Coronary artery (tissue), 2 donors: ENCODE results near the gene CA4.

Experiments used
- DNase-seq: peaks from one replicate; pipeline ENCODE4 v3.0.0-alpha.2; 2017; ENCODE audit warnings: low spot score
- H3K27ac ChIP-seq, 2 donors: fragments of 200-600 bp; sonication (generic); one replicate each; pipeline ENCODE4 v1.5.1; 2016 to 2019
- H3K4me3 ChIP-seq: fragments of 200-600 bp; sonication (generic); 2 replicates; pipeline ENCODE4 v1.5.1; 2016; ENCODE audit warnings: mild to moderate bottlenecking, moderate library complexity
- CTCF ChIP-seq: fragments of 200-600 bp; sonication (generic); IDR thresholded peaks from one replicate; pipeline ENCODE4 v1.5.1; 2019; ENCODE audit warnings: antibody characterized with exemption

Gene CA4

GRCh38 chr17:60155427-60155814 is 5.6 kb downstream of the CA4 start:
- no peak for DNase-seq
- Histone ChIP-seq H3K27ac (no peak overlapping the region), H3K4me3 (no peak overlapping the region)
- TF ChIP-seq CTCF: no peak

- Histone ChIP-seq H3K27ac (no peak overlapping the region), H3K4me3 (no peak overlapping the region)
- TF ChIP-seq CTCF: no peak
- no peak for DNase-seq
Measured at GRCh38 chr17:60155815-60156214, 6.0 kb downstream of the CA4 start.

GRCh38 chr17:60156746-60157145 is 7.0 kb downstream of the CA4 start:
- TF ChIP-seq CTCF: no peak
- no peak for DNase-seq
- Histone ChIP-seq H3K4me3 (no peak overlapping the region), H3K27ac (no peak overlapping the region)

GRCh38 chr17:60157487-60158040 is 7.8 kb downstream of the CA4 start:
- Histone ChIP-seq H3K4me3 (no peak overlapping the region), H3K27ac (no peak overlapping the region)
- DNase-seq: no peak
- TF ChIP-seq CTCF: no peak

- Histone ChIP-seq H3K4me3 (no peak overlapping the region), H3K27ac (no peak overlapping the region)
- TF ChIP-seq CTCF: no peak
- no peak for DNase-seq
Measured at GRCh38 chr17:60158751-60159478, 9.1 kb downstream of the CA4 start.

- Histone ChIP-seq H3K27ac (no peak overlapping the region), H3K4me3 (no peak overlapping the region)
- TF ChIP-seq CTCF: no peak
- no peak for DNase-seq
Measured at GRCh38 chr17:60159479-60159866, 9.7 kb downstream of the CA4 start.

GRCh38 chr17:60160829-60161501 is 11.2 kb downstream of the CA4 start:
- DNase-seq: no peak
- no peak for TF ChIP-seq CTCF
- H3K27ac ChIP-seq: no peak overlapping the region
- no peak overlapping the region for H3K4me3 ChIP-seq
